PC-9 (cell line): ENCODE results near the gene PARM1. TPM values are rescaled to one million over a fixed set of nuclear protein-coding genes. Genes with fewer than 3 reads are reported as not detected.

Experiments
- BruUV-seq: library from RNA; stranded (reverse); fragments of 400-500 nt; replicated peaks from 2 replicates; lab custom pipeline; 2021; lab: Mats Ljungman, UMichigan
- CTCF ChIA-PET: fragments of 300-600 bp; sonication (Branson Sonifier 250); formaldehyde crosslinking; loops from one replicate; lab custom pipeline; 2022; ENCODE audit warnings: antibody characterized with exemption; lab: Charles Lee
- POLR2A ChIA-PET: fragments of 300-600 bp; sonication (Branson Sonifier 250); formaldehyde crosslinking; loops from one replicate; lab custom pipeline; 2022; ENCODE audit warnings: antibody characterized with exemption; ENCODE audit not compliant: unreplicated experiment; lab: Charles Lee
- DNase-seq, 2 experiments: peaks; one replicate each; pipeline versions ENCODE4 v3.0.0 to v3.0.0-alpha.2; 2015 to 2022; ENCODE audit warnings: mixed read lengths in 1 of 2
- H2AFZ ChIP-seq: fragments of 200-600 bp; sonication (generic); 2 replicates; pipeline ENCODE4 v1.8.1; 2017; ENCODE audit warnings: antibody characterized with exemption
- H3F3A ChIP-seq: fragments of 200-600 bp; sonication (generic); 2 replicates; pipeline ENCODE4 v1.8.1; 2017; ENCODE audit warnings: antibody characterized with exemption, mild to moderate bottlenecking, low read depth; ENCODE audit not compliant: insufficient read depth
- H3K27ac ChIP-seq: fragments of 200-600 bp; sonication (generic); 2 replicates; pipeline ENCODE4 v1.6.1; 2016; ENCODE audit warnings: mixed run types
- H3K27me3 ChIP-seq: fragments of 200-600 bp; sonication (generic); 2 replicates; pipeline ENCODE4 v1.6.1; 2016; ENCODE audit warnings: low read depth, mixed run types; ENCODE audit not compliant: insufficient read depth
- H3K36me3 ChIP-seq: fragments of 200-600 bp; sonication (generic); 2 replicates; pipeline ENCODE4 v1.6.1; 2016; ENCODE audit warnings: low read depth, mixed run types
- H3K4me1 ChIP-seq: fragments of 200-600 bp; sonication (generic); replicated peaks from 2 replicates; pipeline ENCODE4 v1.6.1; 2016; ENCODE audit warnings: mixed run types; ENCODE audit not compliant: insufficient read depth
- H3K4me2 ChIP-seq: fragments of 200-600 bp; sonication (generic); 2 replicates; pipeline ENCODE4 v1.6.1; 2017; ENCODE audit warnings: mixed run types
- H3K4me3 ChIP-seq: fragments of 200-600 bp; sonication (generic); 2 replicates; pipeline ENCODE4 v1.6.1; 2016; ENCODE audit warnings: mixed run types
- H3K79me2 ChIP-seq: fragments of 200-600 bp; sonication (generic); 2 replicates; pipeline ENCODE4 v1.6.1; 2017; ENCODE audit warnings: low read depth, mixed run types
- H3K9me2 ChIP-seq: fragments of 200-600 bp; sonication (generic); 2 replicates; pipeline ENCODE4 v1.8.1; 2017; ENCODE audit warnings: mild to moderate bottlenecking; ENCODE audit not compliant: insufficient read depth
- H3K9me3 ChIP-seq: fragments of 200-600 bp; sonication (generic); 2 replicates; pipeline ENCODE4 v1.8.1; 2016; ENCODE audit warnings: low read depth; ENCODE audit not compliant: insufficient read depth
- H4K20me1 ChIP-seq: fragments of 200-600 bp; sonication (generic); 2 replicates; pipeline ENCODE4 v1.8.1; 2017; ENCODE audit not compliant: insufficient read depth
- CTCF ChIP-seq: fragments of 200-600 bp; sonication (generic); conservative IDR thresholded peaks from 2 replicates; pipeline ENCODE4 v1.6.1; 2017; ENCODE audit warnings: mixed run types, antibody characterized with exemption, mild to moderate bottlenecking, moderate library complexity
- EZH2 ChIP-seq: fragments of 200-600 bp; sonication (generic); IDR thresholded peaks from 2 replicates; pipeline ENCODE4 v1.8.0; 2017; ENCODE audit warnings: antibody characterized with exemption, low read depth
- intact Hi-C: fragments of 100-400 bp; cut with micrococcal nuclease; formaldehyde crosslinking; loops from one replicate; pipeline ENCODE4 v1.10.0; 2022; ENCODE audit not compliant: unreplicated experiment
- total RNA-seq: library from RNA; stranded (reverse); gene quantifications from 2 replicates; pipeline ENCODE4 v1.2.3, GENCODE V29; 2021

The PARM1 gene
- total RNA-seq, 1 experiment from 2014 or later: 0.44 TPM

- no peak for TF ChIP-seq EZH2
- TF ChIP-seq CTCF: no peak
- no peaks in the 10 kb centered on the region for H3K9me3 ChIP-seq
- H3K27ac ChIP-seq: no peak overlapping the region
- no peaks in the 10 kb centered on the region for H3F3A ChIP-seq
- no peak overlapping the region for H2AFZ ChIP-seq
- intact Hi-C loops: no loop called here
- no peaks in the 10 kb centered on the region for H3K4me1 ChIP-seq
- CTCF ChIA-PET: no interaction called here
- POLR2A ChIA-PET: no interaction called here
- H3K4me2 ChIP-seq: no peak overlapping the region
- no peak for DNase-seq
- no peaks in the 10 kb centered on the region for H3K27me3 ChIP-seq
- BruUV-seq: no TSS peak
- H3K36me3 ChIP-seq: no peaks in the 10 kb centered on the region
- no peaks in the 10 kb centered on the region for H3K9me2 ChIP-seq
- no peaks in the 10 kb centered on the region for H4K20me1 ChIP-seq
- no peak overlapping the region for H3K4me3 ChIP-seq
- no peaks in the 10 kb centered on the region for H3K79me2 ChIP-seq
Observed at GRCh38 chr4:74897386-74897785, 35.5 kb upstream of the PARM1 start.

GRCh38 chr4:74900862-74901261, 32.1 kb upstream of the PARM1 start:
- TF ChIP-seq CTCF: no peak
- no peak for TF ChIP-seq EZH2
- DNase-seq: no peak
- Histone ChIP-seq H3K79me2 (no peaks in the 10 kb centered on the region), H3K4me1 (no peaks in the 10 kb centered on the region), H3K4me2 (no peak overlapping the region), H2AFZ (no peak overlapping the region), H3K9me3 (no peaks in the 10 kb centered on the region), H3F3A (no peaks in the 10 kb centered on the region), H3K9me2 (no peaks in the 10 kb centered on the region), H3K36me3 (no peaks in the 10 kb centered on the region), H3K4me3 (no peak overlapping the region), H3K27me3 (no peaks in the 10 kb centered on the region), H3K27ac (no peak overlapping the region), H4K20me1 (no peaks in the 10 kb centered on the region)
- intact Hi-C loops: no loop called here
- BruUV-seq: no TSS peak
- CTCF ChIA-PET: no interaction called here
- POLR2A ChIA-PET: no interaction called here

- CTCF ChIA-PET: no interaction called here
- H3F3A ChIP-seq: no peaks in the 10 kb centered on the region
- BruUV-seq: no TSS peak
Observed at GRCh38 chr4:74904509-74905065, 28.3 kb upstream of the PARM1 start.

More at GRCh38 chr4:74904509-74905065, 28.3 kb upstream of the PARM1 start:
- Histone ChIP-seq H3K4me2 (no peak overlapping the region), H4K20me1 (no peaks in the 10 kb centered on the region), H3K27me3 (no peaks in the 10 kb centered on the region), H3K9me2 (no peaks in the 10 kb centered on the region), H2AFZ (no peak overlapping the region), H3K4me1 (no peaks in the 10 kb centered on the region), H3K36me3 (no peaks in the 10 kb centered on the region), H3K9me3 (no peaks in the 10 kb centered on the region), H3K4me3 (no peak overlapping the region), H3K27ac (no peak overlapping the region), H3K79me2 (no peaks in the 10 kb centered on the region)
- POLR2A ChIA-PET: no interaction called here
- intact Hi-C loops: no loop called here
- no peak for DNase-seq
- TF ChIP-seq CTCF (no peak), EZH2 (no peak)
